GM12878 (cell line): Measurements from ENCODE around the gene KRT72. TPM values are rescaled to one million over a fixed set of nuclear protein-coding genes. Genes with fewer than 3 reads are reported as not detected.

ENCODE experiments used
- ASH2L ChIP-seq: fragments of 300-600, 200-600 bp; sonication (generic); IDR thresholded peaks from 2 replicates; pipeline ENCODE4 v1.6.1; 2017; ENCODE audit warnings: low read depth, mild to moderate bottlenecking, borderline replicate concordance
- NR2F1 ChIP-seq: fragments of 450-650 bp; conservative IDR thresholded peaks from 2 replicates; pipeline ENCODE4 v1.6.1; 2017; ENCODE audit warnings: mild to moderate bottlenecking
- POLR2A ChIP-seq: IDR thresholded peaks from 2 replicates; pipeline ENCODE4 v1.6.1; 2011; ENCODE audit warnings: low read depth, mild to moderate bottlenecking, low read length
- RAD51 ChIP-seq: fragments of 450-650 bp; IDR thresholded peaks from 2 replicates; pipeline ENCODE4 v1.6.1; 2016; ENCODE audit warnings: moderate library complexity, mild to moderate bottlenecking, inconsistent platforms
- SP1 ChIP-seq: IDR thresholded peaks from one replicate; pipeline ENCODE4 v1.6.1; 2011; ENCODE audit warnings: low read depth, low read length
- TBL1XR1 ChIP-seq: IDR thresholded peaks from 2 replicates; pipeline ENCODE4 v1.6.1; 2012; ENCODE audit warnings: low read depth, low read length, improper control_type of control experiment
- YBX1 ChIP-seq: fragments of 450-650 bp; IDR thresholded peaks from 2 replicates; pipeline ENCODE4 v1.6.1; 2016; ENCODE audit warnings: antibody characterized with exemption
- polyA plus RNA-seq, 11 experiments: library from polyadenylated mRNA; depleted of rRNA in 4 of 11; unstranded in 6 of 11; stranded (reverse) in 5 of 11; fragments of >200 nt; fragmentation: Nextera tagmentation in 4 of 11; fragmentation: Illumina TruSeq in 1 of 11; extraction: Ambion mirVana in 4 of 11; extraction: Trizol in 1 of 11; gene quantifications; 1 replicate in 1 of 11; 2 replicates in 10 of 11; pipeline versions ENCODE4 v1.2.1 to v1.2.3, GENCODE V29; 2011 to 2016; ENCODE audit warnings: inconsistent platforms in 2 of 11, missing spikeins in 2 of 11, low read depth in 1 of 11
- total RNA-seq, 4 experiments: library from RNA; depleted of rRNA in 3 of 4; stranded (reverse); fragments of >200 nt in 3 of 4; fragmentation: Illumina TruSeq in 1 of 4; extraction: Trizol in 1 of 4; gene quantifications; 2 replicates each; pipeline versions ENCODE4 v1.2.1 to v1.2.3, GENCODE V29; 2013 to 2021
- TF ChIP-seq, protein P1 (sequence below): fragments of 450-650 bp; IDR thresholded peaks from 2 replicates; pipeline ENCODE4 v1.6.1; 2017; ENCODE audit warnings: mild to moderate bottlenecking, moderate library complexity
- TF ChIP-seq, protein P2 (sequence below): IDR thresholded peaks from 2 replicates; pipeline ENCODE4 v1.6.1; 2012; ENCODE audit warnings: mild to moderate bottlenecking, low read depth, low read length
- TF ChIP-seq, protein P3 (sequence below): IDR thresholded peaks from 2 replicates; pipeline ENCODE4 v1.6.1; 2011; ENCODE audit warnings: borderline replicate concordance, low read depth, mild to moderate bottlenecking, moderate library complexity, low read length; ENCODE audit not compliant: insufficient read depth, poor library complexity, severe bottlenecking

Gene KRT72
- total and polyA plus RNA-seq, 10 of the 15 experiments (the other 5 are each of a cell fraction or from before 2014, with no cell fraction given) = not detected

DNA sequence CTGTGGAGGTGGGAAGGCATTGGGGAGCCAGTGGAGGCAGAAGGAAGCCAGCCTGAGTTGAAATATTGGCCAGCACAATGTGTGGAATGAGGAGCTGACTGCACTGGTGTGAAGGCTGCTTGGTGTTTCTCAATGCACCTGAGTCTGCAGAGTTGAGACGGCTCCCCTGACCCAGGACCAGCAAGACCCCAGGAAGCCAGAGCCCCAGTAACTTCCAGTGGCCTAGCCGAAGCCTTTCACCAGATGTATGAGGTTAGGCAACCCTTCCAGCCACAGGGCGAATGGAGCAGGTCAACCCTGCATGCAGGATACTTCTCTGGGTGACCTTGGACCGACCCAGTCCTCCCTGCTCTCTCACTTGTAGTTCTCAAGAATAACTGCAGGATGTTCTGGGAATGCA, 30.0 kb upstream of the KRT72 start (continued):
- TF ChIP-seq, protein P1, sequence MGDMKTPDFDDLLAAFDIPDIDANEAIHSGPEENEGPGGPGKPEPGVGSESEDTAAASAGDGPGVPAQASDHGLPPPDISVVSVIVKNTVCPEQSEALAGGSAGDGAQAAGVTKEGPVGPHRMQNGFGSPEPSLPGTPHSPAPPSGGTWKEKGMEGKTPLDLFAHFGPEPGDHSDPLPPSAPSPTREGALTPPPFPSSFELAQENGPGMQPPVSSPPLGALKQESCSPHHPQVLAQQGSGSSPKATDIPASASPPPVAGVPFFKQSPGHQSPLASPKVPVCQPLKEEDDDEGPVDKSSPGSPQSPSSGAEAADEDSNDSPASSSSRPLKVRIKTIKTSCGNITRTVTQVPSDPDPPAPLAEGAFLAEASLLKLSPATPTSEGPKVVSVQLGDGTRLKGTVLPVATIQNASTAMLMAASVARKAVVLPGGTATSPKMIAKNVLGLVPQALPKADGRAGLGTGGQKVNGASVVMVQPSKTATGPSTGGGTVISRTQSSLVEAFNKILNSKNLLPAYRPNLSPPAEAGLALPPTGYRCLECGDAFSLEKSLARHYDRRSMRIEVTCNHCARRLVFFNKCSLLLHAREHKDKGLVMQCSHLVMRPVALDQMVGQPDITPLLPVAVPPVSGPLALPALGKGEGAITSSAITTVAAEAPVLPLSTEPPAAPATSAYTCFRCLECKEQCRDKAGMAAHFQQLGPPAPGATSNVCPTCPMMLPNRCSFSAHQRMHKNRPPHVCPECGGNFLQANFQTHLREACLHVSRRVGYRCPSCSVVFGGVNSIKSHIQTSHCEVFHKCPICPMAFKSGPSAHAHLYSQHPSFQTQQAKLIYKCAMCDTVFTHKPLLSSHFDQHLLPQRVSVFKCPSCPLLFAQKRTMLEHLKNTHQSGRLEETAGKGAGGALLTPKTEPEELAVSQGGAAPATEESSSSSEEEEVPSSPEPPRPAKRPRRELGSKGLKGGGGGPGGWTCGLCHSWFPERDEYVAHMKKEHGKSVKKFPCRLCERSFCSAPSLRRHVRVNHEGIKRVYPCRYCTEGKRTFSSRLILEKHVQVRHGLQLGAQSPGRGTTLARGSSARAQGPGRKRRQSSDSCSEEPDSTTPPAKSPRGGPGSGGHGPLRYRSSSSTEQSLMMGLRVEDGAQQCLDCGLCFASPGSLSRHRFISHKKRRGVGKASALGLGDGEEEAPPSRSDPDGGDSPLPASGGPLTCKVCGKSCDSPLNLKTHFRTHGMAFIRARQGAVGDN = no peak
- no peak for TF ChIP-seq POLR2A
- no peak for TF ChIP-seq NR2F1
- TF ChIP-seq TBL1XR1 = no peak
- TF ChIP-seq YBX1 = no peak
- TF ChIP-seq, protein P2, sequence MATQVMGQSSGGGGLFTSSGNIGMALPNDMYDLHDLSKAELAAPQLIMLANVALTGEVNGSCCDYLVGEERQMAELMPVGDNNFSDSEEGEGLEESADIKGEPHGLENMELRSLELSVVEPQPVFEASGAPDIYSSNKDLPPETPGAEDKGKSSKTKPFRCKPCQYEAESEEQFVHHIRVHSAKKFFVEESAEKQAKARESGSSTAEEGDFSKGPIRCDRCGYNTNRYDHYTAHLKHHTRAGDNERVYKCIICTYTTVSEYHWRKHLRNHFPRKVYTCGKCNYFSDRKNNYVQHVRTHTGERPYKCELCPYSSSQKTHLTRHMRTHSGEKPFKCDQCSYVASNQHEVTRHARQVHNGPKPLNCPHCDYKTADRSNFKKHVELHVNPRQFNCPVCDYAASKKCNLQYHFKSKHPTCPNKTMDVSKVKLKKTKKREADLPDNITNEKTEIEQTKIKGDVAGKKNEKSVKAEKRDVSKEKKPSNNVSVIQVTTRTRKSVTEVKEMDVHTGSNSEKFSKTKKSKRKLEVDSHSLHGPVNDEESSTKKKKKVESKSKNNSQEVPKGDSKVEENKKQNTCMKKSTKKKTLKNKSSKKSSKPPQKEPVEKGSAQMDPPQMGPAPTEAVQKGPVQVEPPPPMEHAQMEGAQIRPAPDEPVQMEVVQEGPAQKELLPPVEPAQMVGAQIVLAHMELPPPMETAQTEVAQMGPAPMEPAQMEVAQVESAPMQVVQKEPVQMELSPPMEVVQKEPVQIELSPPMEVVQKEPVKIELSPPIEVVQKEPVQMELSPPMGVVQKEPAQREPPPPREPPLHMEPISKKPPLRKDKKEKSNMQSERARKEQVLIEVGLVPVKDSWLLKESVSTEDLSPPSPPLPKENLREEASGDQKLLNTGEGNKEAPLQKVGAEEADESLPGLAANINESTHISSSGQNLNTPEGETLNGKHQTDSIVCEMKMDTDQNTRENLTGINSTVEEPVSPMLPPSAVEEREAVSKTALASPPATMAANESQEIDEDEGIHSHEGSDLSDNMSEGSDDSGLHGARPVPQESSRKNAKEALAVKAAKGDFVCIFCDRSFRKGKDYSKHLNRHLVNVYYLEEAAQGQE = no peak
- TF ChIP-seq RAD51 = no peak
- TF ChIP-seq, protein P3, sequence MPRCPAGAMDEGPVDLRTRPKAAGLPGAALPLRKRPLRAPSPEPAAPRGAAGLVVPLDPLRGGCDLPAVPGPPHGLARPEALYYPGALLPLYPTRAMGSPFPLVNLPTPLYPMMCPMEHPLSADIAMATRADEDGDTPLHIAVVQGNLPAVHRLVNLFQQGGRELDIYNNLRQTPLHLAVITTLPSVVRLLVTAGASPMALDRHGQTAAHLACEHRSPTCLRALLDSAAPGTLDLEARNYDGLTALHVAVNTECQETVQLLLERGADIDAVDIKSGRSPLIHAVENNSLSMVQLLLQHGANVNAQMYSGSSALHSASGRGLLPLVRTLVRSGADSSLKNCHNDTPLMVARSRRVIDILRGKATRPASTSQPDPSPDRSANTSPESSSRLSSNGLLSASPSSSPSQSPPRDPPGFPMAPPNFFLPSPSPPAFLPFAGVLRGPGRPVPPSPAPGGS = no peak
- no peak for TF ChIP-seq SP1
- no peak for TF ChIP-seq ASH2L
